Tibial nerve (tissue), 4 donors: ENCODE results near the gene RUNDC3A. TPM values are rescaled to one million over a fixed set of nuclear protein-coding genes. Genes with fewer than 3 reads are reported as not detected.

Source experiments
- DNase-seq, 2 donors: peaks; one replicate each; pipeline ENCODE4 v3.0.0-alpha.2; 2019; ENCODE audit warnings: low spot score in 2 of 2
- H3K27ac ChIP-seq, 4 donors: fragments of 200-600 bp; sonication (generic) in 3 of 4; one replicate each; pipeline ENCODE4 v1.5.1; 2017 to 2019; ENCODE audit warnings: mild to moderate bottlenecking in 1 of 4
- H3K27me3 ChIP-seq, 2 donors: fragments of 200-600 bp; sonication (generic) in 1 of 2; one replicate each; pipeline versions ENCODE4 v1.5.1 to v1.6.0; 2017 to 2019
- H3K36me3 ChIP-seq, 3 donors: fragments of 200-600 bp; sonication (generic); one replicate each; pipeline ENCODE4 v1.5.1; 2018 to 2019
- H3K4me1 ChIP-seq, 4 donors: fragments of 200-600 bp; sonication (generic) in 3 of 4; one replicate each; pipeline ENCODE4 v1.5.1; 2017 to 2019
- H3K4me3 ChIP-seq, 4 donors: fragments of 200-600 bp; sonication (generic) in 3 of 4; one replicate each; pipeline ENCODE4 v1.5.1; 2017 to 2019; ENCODE audit warnings: mild to moderate bottlenecking in 1 of 4, moderate library complexity in 1 of 4
- H3K9me3 ChIP-seq, 4 donors: fragments of 200-600 bp; sonication (generic) in 3 of 4; one replicate each; pipeline ENCODE4 v1.5.1; 2017 to 2019
- CTCF ChIP-seq, 5 experiments: fragments of 200-600 bp in 3 of 5; fragments of 450-650 bp in 2 of 5; sonication (generic) in 3 of 5; IDR thresholded peaks; one replicate each; pipeline ENCODE4 v1.5.1; 2016 to 2019; ENCODE audit warnings: antibody characterized with exemption in 5 of 5, mild to moderate bottlenecking in 3 of 5, moderate library complexity in 2 of 5
- EP300 ChIP-seq, 2 donors: sonication (generic); formaldehyde crosslinking; IDR thresholded peaks; one replicate each; pipeline ENCODE4 v1.6.1; 2017; ENCODE audit warnings: antibody characterized with exemption in 2 of 2, mild to moderate bottlenecking in 1 of 2
- POLR2A ChIP-seq, 2 donors: fragments of 450-650 bp; IDR thresholded peaks; one replicate each; pipeline ENCODE4 v1.6.1; 2017; ENCODE audit warnings: antibody characterized with exemption in 2 of 2, mild to moderate bottlenecking in 2 of 2, moderate library complexity in 2 of 2
- WGBS, 2 donors: methylation state at CpG; one replicate each; pipeline ENCODE4 v1.1.5; 2018; 5-methylcytosine and 5-hydroxymethylcytosine counted together
- total RNA-seq, 4 donors: library from RNA; depleted of rRNA; stranded (reverse); fragments of >200 nt; gene quantifications; one replicate each; pipeline ENCODE4 v1.1.0, GENCODE V29; 2016

The RUNDC3A gene
- total RNA-seq, 4 donors from 2014 or later, result not detected

DNA sequence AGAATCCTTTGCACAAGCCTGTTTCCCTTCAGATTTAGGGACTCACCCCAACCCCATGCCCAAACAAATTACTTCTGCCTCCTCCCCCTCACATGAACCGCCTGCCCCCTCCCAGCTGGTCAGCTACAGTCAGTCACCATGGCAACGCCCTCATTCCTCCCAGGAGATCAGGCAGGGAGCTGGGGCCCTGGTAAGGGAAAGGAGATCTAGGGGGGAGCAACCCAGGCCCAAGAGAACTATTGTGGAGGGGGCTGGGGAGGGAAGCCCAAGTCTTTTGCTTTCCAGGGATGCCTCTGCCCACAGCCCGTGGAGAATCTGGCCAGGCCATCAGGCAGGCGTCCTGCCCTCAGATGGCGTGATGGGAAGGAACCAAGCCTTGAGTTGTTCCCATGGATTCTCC lies 52.4 kb downstream of the RUNDC3A start:
- TF ChIP-seq EP300 (IDR thresholded peaks at IDR 0.05), result no peak
- no peak for TF ChIP-seq CTCF (IDR thresholded peaks at IDR 0.05)
- no peak for TF ChIP-seq POLR2A (IDR thresholded peaks at IDR 0.05)
- H3K4me3 ChIP-seq, result no peak overlapping the region
- H3K27ac ChIP-seq, result no peak overlapping the region
- H3K9me3 ChIP-seq, result no peaks in the 10 kb centered on the region
- no peaks in the 10 kb centered on the region for H3K36me3 ChIP-seq
- DNase-seq, result no peak
- 33 to 38% methylated on average over 5 of the region's 5 CpGs for WGBS, 2 donors
- peaks cover 0 to 12% of the 10 kb centered on the region in 2 donors for H3K27me3 ChIP-seq
- peaks cover 0 to 38% (median 17%) of the 10 kb centered on the region in 4 donors for H3K4me1 ChIP-seq

GRCh38 chr17:44361292-44362260 lies 53.2 kb downstream of the RUNDC3A start:
- H3K4me3 ChIP-seq, result no peak overlapping the region
- H3K9me3 ChIP-seq, result no peaks in the 10 kb centered on the region
- H3K36me3 ChIP-seq, result no peaks in the 10 kb centered on the region
- peaks cover 0 to 38% (median 17%) of the 10 kb centered on the region in 4 donors for H3K4me1 ChIP-seq
- H3K27me3 ChIP-seq, result peaks cover 0 to 12% of the 10 kb centered on the region in 2 donors
- TF ChIP-seq EP300 (IDR thresholded peaks at IDR 0.05) (no peak), POLR2A (IDR thresholded peaks at IDR 0.05) (no peak), CTCF (IDR thresholded peaks at IDR 0.05) (no peak)
- DNase-seq, result no peak
- 49 to 52% methylated on average over 11 of the region's 11 CpGs for WGBS, 2 donors
- H3K27ac ChIP-seq, result no peak overlapping the region

DNA sequence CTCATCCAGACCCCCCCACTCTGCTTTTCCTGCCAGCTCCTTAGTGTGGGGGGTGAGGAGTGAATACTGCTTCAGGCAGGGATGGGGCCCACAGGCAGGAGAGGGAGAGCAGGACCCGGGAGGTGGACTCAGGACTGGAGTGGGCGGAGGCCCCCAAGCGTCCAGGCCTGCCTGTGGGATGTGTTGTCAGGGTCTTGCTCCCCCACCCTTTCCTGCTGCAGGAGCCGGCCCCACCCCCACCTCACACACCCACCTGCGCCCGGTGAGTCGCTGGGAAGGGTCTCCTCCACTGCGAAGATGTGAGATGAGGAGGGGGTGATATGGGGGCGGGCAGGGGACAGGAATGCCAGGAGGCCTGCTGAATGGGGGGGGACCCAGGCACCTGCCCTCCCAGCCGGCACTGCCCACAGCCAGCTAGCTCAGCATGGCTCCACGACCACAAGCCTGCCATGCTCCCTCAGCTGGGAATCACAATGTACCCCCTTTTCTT lies 54.1 kb downstream of the RUNDC3A start:
- no peak for DNase-seq
- Histone ChIP-seq H3K27me3 (peaks cover 0 to 12% of the 10 kb centered on the region in 2 donors), H3K36me3 (no peaks in the 10 kb centered on the region), H3K9me3 (no peaks in the 10 kb centered on the region), H3K4me3 (peak overlapping the region in 3 of 4 donors; percentile 54 to 74 (median 71)), H3K4me1 (peaks cover 0 to 38% (median 17%) of the 10 kb centered on the region in 4 donors), H3K27ac (no peak overlapping the region)
- WGBS, 2 donors, result 12 to 16% methylated on average over 4 to 8 of the region's 11 CpGs
- TF ChIP-seq CTCF (IDR thresholded peaks at IDR 0.05), result no peak
- TF ChIP-seq EP300 (IDR thresholded peaks at IDR 0.05), result no peak

DNA sequence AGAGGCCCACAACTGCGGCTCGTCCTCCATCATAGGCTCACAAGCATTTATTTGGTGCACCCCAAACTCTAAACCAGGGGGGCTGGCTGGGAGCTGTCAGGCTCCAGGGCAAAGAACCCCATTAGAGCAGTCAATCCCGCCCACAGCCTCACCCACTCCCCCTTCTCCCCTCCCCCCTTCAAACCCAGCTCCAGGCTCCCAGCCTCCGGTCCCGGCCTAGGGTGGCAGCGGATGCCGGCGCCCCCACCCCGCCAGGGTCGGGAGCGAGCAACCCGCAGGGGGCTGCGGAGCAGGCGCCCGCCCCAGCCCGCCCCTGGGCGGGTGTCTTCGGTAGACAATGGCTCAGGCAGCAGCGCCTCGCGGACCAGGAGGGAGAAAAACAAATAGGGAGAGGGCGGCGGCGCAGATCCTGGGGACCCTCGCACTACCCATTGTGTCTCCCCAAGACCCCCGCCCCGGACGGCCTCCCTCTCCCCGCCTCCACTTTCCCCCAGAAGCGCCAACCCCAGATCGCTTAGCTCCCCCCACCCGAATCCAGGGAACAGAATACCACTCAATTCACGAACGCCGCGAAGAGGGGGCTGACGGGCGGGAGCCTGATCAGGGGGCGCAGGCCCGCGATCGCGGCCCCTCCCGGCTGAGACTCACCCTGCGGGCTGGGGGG lies 54.7 kb downstream of the RUNDC3A start:
- Histone ChIP-seq H3K36me3 (no peaks in the 10 kb centered on the region), H3K4me3 (peak overlapping the region; percentile 51 to 74 (median 62)), H3K27me3 (peaks cover 0 to 12% of the 10 kb centered on the region in 2 donors), H3K27ac (peak overlapping the region; percentile 28 to 66 (median 33)), H3K9me3 (no peaks in the 10 kb centered on the region), H3K4me1 (peaks cover 0 to 38% (median 17%) of the 10 kb centered on the region in 4 donors)
- no peak for TF ChIP-seq EP300 (IDR thresholded peaks at IDR 0.05)
- no peak for TF ChIP-seq POLR2A (IDR thresholded peaks at IDR 0.05)
- no peak for TF ChIP-seq CTCF (IDR thresholded peaks at IDR 0.05)
- 0% methylated on average over 22 to 23 of the region's 45 CpGs for WGBS, 2 donors
- no peak for DNase-seq
